Amygdala (tissue), 56 donors: ENCODE data around the gene EMX2.
A peak's percentile ranks its signal among the peaks of the same experiment; 100 is the strongest.

Source experiments
- DNase-seq, 56 donors: peaks; one replicate each; lab custom pipeline; 2025; lab: John Stamatoyannopoulos, UW

The EMX2 gene

GRCh38 chr10:117531371-117532002 lies 11.1 kb upstream of the EMX2 start:
- no peak for DNase-seq

GRCh38 chr10:117532003-117532385 lies 10.6 kb upstream of the EMX2 start:
- no peak for DNase-seq

- DNase-seq = no peak
Observed at GRCh38 chr10:117532451-117533107, 10.0 kb upstream of the EMX2 start.

- no peak for DNase-seq
Observed at GRCh38 chr10:117533507-117534281, 8.9 kb upstream of the EMX2 start.

- no peak for DNase-seq
Observed at GRCh38 chr10:117534321-117535297, 7.9 kb upstream of the EMX2 start.

GRCh38 chr10:117535298-117536071 lies 7.1 kb upstream of the EMX2 start:
- no peak for DNase-seq

GRCh38 chr10:117536072-117536865 lies 6.3 kb upstream of the EMX2 start:
- no peak for DNase-seq

GRCh38 chr10:117536866-117537435 lies 5.6 kb upstream of the EMX2 start:
- no peak for DNase-seq

GRCh38 chr10:117537436-117537903 lies 5.1 kb upstream of the EMX2 start:
- DNase-seq = peak in 2 of 56 donors; percentile 34 to 41

GRCh38 chr10:117537904-117538524 lies 4.5 kb upstream of the EMX2 start:
- DNase-seq = no peak

GRCh38 chr10:117539361-117539773 lies 3.2 kb upstream of the EMX2 start:
- DNase-seq = no peak

- no peak for DNase-seq
Observed at GRCh38 chr10:117539903-117540639, 2.5 kb upstream of the EMX2 start.

- no peak for DNase-seq
Observed at GRCh38 chr10:117540640-117541404, 1.7 kb upstream of the EMX2 start.

GRCh38 chr10:117541405-117541908 lies 1.1 kb upstream of the EMX2 start:
- DNase-seq = peak in 28 of 56 donors; percentile 8 to 71 (median 42)

- DNase-seq = peak in 30 of 56 donors; percentile 22 to 71 (median 48)
Observed at GRCh38 chr10:117541909-117542705, 439 bp upstream of the EMX2 start.
